MG63 (cell line): ENCODE results near the gene PDGFD. TPM values are rescaled to one million over a fixed set of nuclear protein-coding genes. Genes with fewer than 3 reads are reported as not detected.

Experiments
- DNase-seq: peaks from one replicate; pipeline ENCODE4 v3.0.0-alpha.2; 2020
- H3K27me3 ChIP-seq: fragments of 250-450 bp; sonication (Bioruptor Pico); 2 replicates; pipeline ENCODE4 v1.5.1; 2020; ENCODE audit warnings: mild to moderate bottlenecking, moderate library complexity
- H3K36me3 ChIP-seq: fragments of 250-450 bp; sonication (Bioruptor Pico); 2 replicates; pipeline ENCODE4 v1.5.1; 2020; ENCODE audit warnings: mild to moderate bottlenecking, moderate library complexity
- H3K4me3 ChIP-seq: fragments of 250-450 bp; sonication (Bioruptor Pico); 2 replicates; pipeline ENCODE4 v1.5.1; 2020; ENCODE audit warnings: mild to moderate bottlenecking, moderate library complexity
- H3K9me3 ChIP-seq: fragments of 250-450 bp; sonication (Bioruptor Pico); 2 replicates; pipeline ENCODE4 v1.5.1; 2020; ENCODE audit warnings: mild to moderate bottlenecking, moderate library complexity
- total RNA-seq: library from RNA; depleted of rRNA; stranded (reverse); fragments of >200 nt; shearing (Covaris generic); gene quantifications from 2 replicates; pipeline ENCODE4 v1.2.3, GENCODE V29; 2014; ENCODE audit warnings: low replicate concordance; rRNA removed

Gene PDGFD
- total RNA-seq, result 0.95 and 4.6 TPM in 2 replicates

GRCh38 chr11:104164028-104164520, at the start of gene PDGFD:
Gene PDGFD, minus strand, starts transcription at chr11:104164147.
- H3K36me3 ChIP-seq, result no peaks in the 10 kb centered on the region
- peak; percentile 70 for DNase-seq
- peak within 1 kb of the TSS; percentile 54 for H3K4me3 ChIP-seq
- no peaks in the 10 kb centered on the region for H3K27me3 ChIP-seq
- H3K9me3 ChIP-seq, result no peaks in the 10 kb centered on the region

- no peak overlapping the region for H3K4me3 ChIP-seq
Measured at GRCh38 chr11:104206936-104207335, 43.0 kb upstream of the PDGFD start.

GRCh38 chr11:104205838-104206237, 41.9 kb upstream of the PDGFD start:
- Histone ChIP-seq H3K27me3 (no peaks in the 10 kb centered on the region), H3K36me3 (no peaks in the 10 kb centered on the region), H3K9me3 (no peaks in the 10 kb centered on the region), H3K4me3 (no peak overlapping the region)
- DNase-seq, result no peak

More at GRCh38 chr11:104206936-104207335, 43.0 kb upstream of the PDGFD start:
- H3K27me3 ChIP-seq, result no peaks in the 10 kb centered on the region
- no peaks in the 10 kb centered on the region for H3K9me3 ChIP-seq
- no peaks in the 10 kb centered on the region for H3K36me3 ChIP-seq
- DNase-seq, result no peak

- H3K36me3 ChIP-seq, result no peaks in the 10 kb centered on the region
- H3K27me3 ChIP-seq, result no peaks in the 10 kb centered on the region
- H3K9me3 ChIP-seq, result no peaks in the 10 kb centered on the region
- no peak overlapping the region for H3K4me3 ChIP-seq
- no peak for DNase-seq
Measured at GRCh38 chr11:104200688-104201087, 36.7 kb upstream of the PDGFD start.

- H3K9me3 ChIP-seq, result no peaks in the 10 kb centered on the region
- no peak for DNase-seq
- no peak overlapping the region for H3K4me3 ChIP-seq
Measured at GRCh38 chr11:104199053-104199452, 35.1 kb upstream of the PDGFD start.

GRCh38 chr11:104198576-104198975, 34.6 kb upstream of the PDGFD start:
- no peak overlapping the region for H3K4me3 ChIP-seq
- H3K36me3 ChIP-seq, result no peaks in the 10 kb centered on the region
- no peaks in the 10 kb centered on the region for H3K27me3 ChIP-seq
- no peaks in the 10 kb centered on the region for H3K9me3 ChIP-seq
- no peak for DNase-seq

More at GRCh38 chr11:104199053-104199452, 35.1 kb upstream of the PDGFD start:
- Histone ChIP-seq H3K27me3 (no peaks in the 10 kb centered on the region), H3K36me3 (no peaks in the 10 kb centered on the region)

- Histone ChIP-seq H3K4me3 (no peak overlapping the region), H3K27me3 (no peaks in the 10 kb centered on the region), H3K36me3 (no peaks in the 10 kb centered on the region), H3K9me3 (no peaks in the 10 kb centered on the region)
- DNase-seq, result no peak
Measured at GRCh38 chr11:104191124-104191523, 27.2 kb upstream of the PDGFD start.

- Histone ChIP-seq H3K27me3 (0 out of 2 replicates have a peak, but pooled peaks cover 2% of the 10 kb centered on the region), H3K36me3 (no peaks in the 10 kb centered on the region), H3K9me3 (no peaks in the 10 kb centered on the region), H3K4me3 (no peak overlapping the region)
- DNase-seq, result no peak
Measured at GRCh38 chr11:104183593-104183992, 19.6 kb upstream of the PDGFD start.

GRCh38 chr11:104175769-104176168, 11.8 kb upstream of the PDGFD start:
- Histone ChIP-seq H3K9me3 (no peaks in the 10 kb centered on the region), H3K27me3 (no peaks in the 10 kb centered on the region), H3K4me3 (no peak overlapping the region), H3K36me3 (no peaks in the 10 kb centered on the region)
- no peak for DNase-seq

- no peak for DNase-seq
- no peaks in the 10 kb centered on the region for H3K9me3 ChIP-seq
- no peak overlapping the region for H3K4me3 ChIP-seq
- H3K27me3 ChIP-seq, result no peaks in the 10 kb centered on the region
- H3K36me3 ChIP-seq, result no peaks in the 10 kb centered on the region
Measured at GRCh38 chr11:104169091-104169490, 5.1 kb upstream of the PDGFD start.

- Histone ChIP-seq H3K4me3 (no peak overlapping the region), H3K9me3 (no peaks in the 10 kb centered on the region), H3K36me3 (no peaks in the 10 kb centered on the region), H3K27me3 (no peaks in the 10 kb centered on the region)
- DNase-seq, result no peak
Measured at GRCh38 chr11:104165014-104165413, 1.1 kb upstream of the PDGFD start.

- Histone ChIP-seq H3K9me3 (no peaks in the 10 kb centered on the region), H3K4me3 (peak overlapping the region; percentile 54), H3K36me3 (no peaks in the 10 kb centered on the region), H3K27me3 (no peaks in the 10 kb centered on the region)
- peak; percentile 24 for DNase-seq
Measured at GRCh38 chr11:104163100-104164027, 583 bp downstream of the PDGFD start.

- no peaks in the 10 kb centered on the region for H3K27me3 ChIP-seq
- H3K9me3 ChIP-seq, result no peaks in the 10 kb centered on the region
- H3K4me3 ChIP-seq, result no peak overlapping the region
- no peaks in the 10 kb centered on the region for H3K36me3 ChIP-seq
- DNase-seq, result no peak
Measured at GRCh38 chr11:104161751-104162450, 2.0 kb downstream of the PDGFD start.

GRCh38 chr11:104159356-104159755, 4.6 kb downstream of the PDGFD start:
- Histone ChIP-seq H3K9me3 (no peaks in the 10 kb centered on the region), H3K36me3 (no peaks in the 10 kb centered on the region), H3K4me3 (no peak overlapping the region), H3K27me3 (no peaks in the 10 kb centered on the region)
- no peak for DNase-seq

- H3K27me3 ChIP-seq, result no peaks in the 10 kb centered on the region
- no peaks in the 10 kb centered on the region for H3K36me3 ChIP-seq
- H3K9me3 ChIP-seq, result no peaks in the 10 kb centered on the region
- no peak overlapping the region for H3K4me3 ChIP-seq
- DNase-seq, result no peak
Measured at GRCh38 chr11:104155375-104155774, 8.6 kb downstream of the PDGFD start.

GRCh38 chr11:104154296-104154695, 9.7 kb downstream of the PDGFD start:
- DNase-seq, result no peak
- H3K4me3 ChIP-seq, result no peak overlapping the region
- H3K27me3 ChIP-seq, result no peaks in the 10 kb centered on the region
- no peaks in the 10 kb centered on the region for H3K9me3 ChIP-seq
- no peaks in the 10 kb centered on the region for H3K36me3 ChIP-seq

- no peaks in the 10 kb centered on the region for H3K9me3 ChIP-seq
- H3K27me3 ChIP-seq, result no peaks in the 10 kb centered on the region
- no peak for DNase-seq
- no peak overlapping the region for H3K4me3 ChIP-seq
- H3K36me3 ChIP-seq, result no peaks in the 10 kb centered on the region
Measured at GRCh38 chr11:104152941-104153505, 10.9 kb downstream of the PDGFD start.
